Effector memory CD4-positive, alpha-beta T cell (primary cell): ENCODE measurements around the gene CREB5.

ENCODE experiments used
- DNase-seq, 3 donors: peaks; one replicate each; pipeline ENCODE4 v3.0.0-alpha.2; 2020
- H3K27ac ChIP-seq: 2 replicates; pipeline ENCODE4 v1.7.0; 2013; ENCODE audit warnings: mild to moderate bottlenecking, low read length, moderate library complexity; ENCODE audit not compliant: insufficient read depth, poor library complexity, severe bottlenecking
- H3K27me3 ChIP-seq: replicated peaks from 2 replicates; pipeline ENCODE4 v1.7.0; 2013; ENCODE audit warnings: mild to moderate bottlenecking, low read length; ENCODE audit not compliant: insufficient read depth, control insufficient read depth, poor library complexity, severe bottlenecking
- H3K36me3 ChIP-seq: 2 replicates; pipeline ENCODE4 v1.7.0; 2013; ENCODE audit warnings: mild to moderate bottlenecking, low read length, moderate library complexity; ENCODE audit not compliant: control insufficient read depth, insufficient read depth
- H3K4me1 ChIP-seq: 2 replicates; pipeline ENCODE4 v1.7.0; 2013; ENCODE audit warnings: low read length, mild to moderate bottlenecking; ENCODE audit not compliant: control insufficient read depth, insufficient read depth, poor library complexity, severe bottlenecking
- H3K4me3 ChIP-seq: 2 replicates; pipeline ENCODE4 v1.7.0; 2013; ENCODE audit warnings: low read length, low read depth, mild to moderate bottlenecking; ENCODE audit not compliant: insufficient read depth, poor library complexity, severe bottlenecking
- H3K9me3 ChIP-seq: 2 replicates; pipeline ENCODE4 v1.7.0; 2013; ENCODE audit warnings: mild to moderate bottlenecking, low read length, moderate library complexity; ENCODE audit not compliant: control insufficient read depth

Gene CREB5

DNA sequence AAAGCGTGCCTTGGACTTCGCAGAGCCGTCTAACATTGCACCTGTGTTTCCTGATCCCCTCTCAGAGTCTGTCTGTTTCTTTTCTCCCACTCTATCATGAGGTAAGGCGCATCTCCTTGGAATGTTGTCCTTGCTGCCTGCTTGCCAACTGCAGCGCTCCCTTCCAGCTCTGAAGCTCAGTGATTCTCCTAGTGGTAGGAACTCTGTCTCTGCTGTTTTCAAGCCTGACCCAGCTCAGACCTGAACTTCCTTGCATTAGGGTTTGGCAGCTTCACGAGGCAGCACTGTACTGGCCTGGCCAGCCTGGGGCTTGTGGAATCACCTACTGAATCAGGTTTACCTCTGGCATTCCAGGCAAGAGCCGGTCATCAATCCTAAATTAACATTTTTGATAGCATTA, 123.9 kb downstream of the CREB5 start:
- Histone ChIP-seq H3K4me1 (no peaks in the 10 kb centered on the region), H3K36me3 (no peaks in the 10 kb centered on the region), H3K4me3 (no peak overlapping the region), H3K9me3 (no peaks in the 10 kb centered on the region), H3K27ac (no peak overlapping the region), H3K27me3 (no peaks in the 10 kb centered on the region)
- no peak for DNase-seq

DNA sequence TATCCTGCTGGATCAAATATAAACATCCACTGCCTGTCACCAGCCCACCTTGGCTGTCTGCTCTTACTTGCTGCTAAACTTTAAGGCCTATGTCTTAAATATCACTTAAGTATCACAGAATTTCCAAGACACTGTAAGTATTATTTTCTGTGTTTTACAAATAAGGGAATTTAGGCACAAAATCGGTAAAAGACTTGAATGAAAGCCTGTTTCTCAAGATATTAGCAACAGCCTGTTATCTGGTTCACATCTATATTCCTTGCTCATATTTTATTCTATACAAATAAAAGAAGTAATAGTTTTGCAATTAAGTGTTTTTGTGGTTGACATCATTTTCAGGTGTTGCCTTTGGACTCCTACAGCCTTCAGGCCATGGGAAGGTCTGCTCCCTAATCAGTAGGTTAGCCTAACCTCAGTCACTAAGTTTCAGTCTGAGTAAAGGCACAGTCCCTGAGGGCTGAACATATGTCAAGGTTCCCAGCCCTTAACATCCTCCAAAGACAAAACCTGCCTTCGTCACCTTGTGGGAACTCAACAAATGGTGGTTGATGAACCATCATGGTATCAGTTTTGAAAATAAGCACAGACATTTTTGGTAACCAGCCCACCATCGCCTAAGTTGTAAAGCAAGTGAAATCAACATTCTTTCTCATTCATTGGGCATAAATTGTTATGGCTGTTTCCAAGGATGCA, 127.1 kb downstream of the CREB5 start:
- Histone ChIP-seq H3K27ac (no peak overlapping the region), H3K36me3 (no peaks in the 10 kb centered on the region), H3K4me1 (no peaks in the 10 kb centered on the region), H3K4me3 (no peak overlapping the region), H3K9me3 (no peaks in the 10 kb centered on the region), H3K27me3 (no peaks in the 10 kb centered on the region)
- no peak for DNase-seq

DNA sequence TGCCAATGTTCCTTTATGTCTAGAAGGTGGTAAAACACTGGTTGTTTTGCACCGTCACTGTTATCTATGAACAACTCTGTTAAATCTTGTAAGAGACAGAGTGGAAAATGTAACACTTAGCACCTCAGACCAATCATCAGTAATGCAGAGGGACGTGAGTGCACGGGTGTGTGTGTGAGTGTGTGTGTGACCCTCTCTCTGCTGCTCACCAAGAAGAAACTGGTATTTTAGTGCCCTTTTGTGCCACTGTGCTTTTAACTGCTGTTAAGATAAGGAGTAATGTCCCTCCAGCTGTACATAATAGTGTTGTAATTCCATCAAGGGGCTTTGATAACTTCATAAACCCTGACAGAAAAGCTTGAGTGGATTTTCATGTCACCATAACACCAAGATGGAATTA, 130.1 kb downstream of the CREB5 start:
- Histone ChIP-seq H3K4me1 (no peaks in the 10 kb centered on the region), H3K27me3 (no peaks in the 10 kb centered on the region), H3K4me3 (no peak overlapping the region), H3K27ac (no peak overlapping the region), H3K9me3 (no peaks in the 10 kb centered on the region), H3K36me3 (no peaks in the 10 kb centered on the region)
- no peak for DNase-seq

DNA sequence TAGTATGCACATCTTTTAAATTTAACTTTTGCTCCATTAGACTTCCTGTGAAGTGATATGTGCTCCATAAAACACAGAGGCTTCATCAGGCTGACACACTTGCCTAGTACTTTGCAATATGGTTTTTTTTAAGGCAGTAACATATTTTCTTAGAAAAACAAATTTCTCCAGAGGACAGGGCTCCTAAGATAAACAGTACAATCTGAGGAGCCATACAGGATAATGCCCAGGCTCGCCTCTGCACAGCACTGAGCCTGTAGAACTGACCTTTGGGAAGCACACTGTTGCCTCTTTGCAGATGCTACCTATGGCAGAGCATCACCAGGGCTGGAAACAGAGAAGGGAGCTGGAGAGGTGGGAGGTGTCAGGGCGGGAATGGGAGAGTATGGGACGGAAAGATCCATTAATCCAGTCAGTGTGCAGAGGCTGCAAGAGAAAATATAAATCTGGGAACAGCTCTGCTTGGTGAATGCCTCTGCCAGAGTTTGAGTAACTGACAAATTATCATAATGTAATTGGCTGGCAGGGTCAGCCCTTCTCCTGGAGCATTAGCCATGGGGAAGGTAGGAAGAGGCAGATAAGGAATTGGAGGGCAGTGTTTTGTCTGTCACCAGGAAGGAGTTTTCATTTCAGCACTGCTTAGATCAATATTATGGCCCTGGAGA, 132.3 kb downstream of the CREB5 start:
- H3K4me3 ChIP-seq, result no peak overlapping the region
- no peak overlapping the region for H3K27ac ChIP-seq
- H3K27me3 ChIP-seq, result no peaks in the 10 kb centered on the region
- no peaks in the 10 kb centered on the region for H3K36me3 ChIP-seq
- H3K9me3 ChIP-seq, result no peaks in the 10 kb centered on the region
- H3K4me1 ChIP-seq, result no peaks in the 10 kb centered on the region
- DNase-seq, result no peak

- no peaks in the 10 kb centered on the region for H3K36me3 ChIP-seq
- no peak overlapping the region for H3K27ac ChIP-seq
- DNase-seq, result no peak
- H3K9me3 ChIP-seq, result no peaks in the 10 kb centered on the region
- H3K4me3 ChIP-seq, result no peak overlapping the region
- no peaks in the 10 kb centered on the region for H3K27me3 ChIP-seq
- H3K4me1 ChIP-seq, result no peaks in the 10 kb centered on the region
Observed at GRCh38 chr7:28546067-28546466, 133.7 kb downstream of the CREB5 start.

GRCh38 chr7:28547115-28547514, 134.8 kb downstream of the CREB5 start:
- no peak for DNase-seq
- Histone ChIP-seq H3K27me3 (no peaks in the 10 kb centered on the region), H3K9me3 (no peaks in the 10 kb centered on the region)

DNA sequence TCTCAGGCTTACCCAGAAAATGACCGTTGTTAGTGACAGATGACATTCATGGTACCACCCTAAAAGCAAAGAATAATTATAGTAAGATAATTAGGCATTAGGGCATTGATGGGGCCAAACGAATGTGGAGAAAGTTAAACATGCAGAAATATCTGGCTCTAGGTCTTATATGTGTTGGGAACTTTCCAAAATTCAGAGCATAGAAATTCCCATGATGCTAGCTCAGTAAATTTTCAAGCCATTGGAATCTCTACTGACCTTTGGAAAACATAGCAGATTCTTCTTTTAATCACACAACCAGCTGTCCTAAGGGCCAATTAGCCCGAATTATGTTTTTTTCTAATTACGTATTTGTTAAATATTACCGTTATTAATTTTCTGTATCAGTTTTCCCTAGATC, 136.1 kb downstream of the CREB5 start:
- DNase-seq, result no peak
- no peaks in the 10 kb centered on the region for H3K27me3 ChIP-seq

More at GRCh38 chr7:28547115-28547514, 134.8 kb downstream of the CREB5 start:
- Histone ChIP-seq H3K36me3 (no peaks in the 10 kb centered on the region), H3K4me1 (no peaks in the 10 kb centered on the region), H3K27ac (no peak overlapping the region), H3K4me3 (no peak overlapping the region)

DNA sequence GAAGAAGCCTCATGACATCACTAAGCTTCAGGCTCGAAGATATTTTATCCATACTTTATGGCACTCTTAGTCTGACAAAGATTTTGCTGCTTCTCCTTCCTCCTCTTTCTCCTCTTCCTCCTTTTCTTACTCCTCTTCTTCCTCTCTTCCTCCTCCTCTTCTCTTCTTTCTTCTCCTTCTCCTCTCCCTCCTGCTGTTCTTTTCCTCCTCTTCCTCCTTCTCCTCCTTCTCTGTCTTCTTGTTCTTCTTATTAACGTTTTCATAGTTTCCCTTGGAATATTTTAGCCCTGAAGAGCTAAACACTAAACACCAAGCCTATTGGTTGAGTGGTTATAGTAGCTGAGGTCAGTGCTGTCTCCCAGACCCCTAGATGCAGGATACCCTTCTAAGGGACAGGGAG, 137.7 kb downstream of the CREB5 start:
- no peak for DNase-seq

More for the DNA sequence above, 136.1 kb downstream of the CREB5 start:
- Histone ChIP-seq H3K4me1 (no peaks in the 10 kb centered on the region), H3K9me3 (no peaks in the 10 kb centered on the region), H3K27ac (no peak overlapping the region), H3K36me3 (no peaks in the 10 kb centered on the region), H3K4me3 (no peak overlapping the region)

GRCh38 chr7:28550580-28551186, 138.4 kb downstream of the CREB5 start:
- no peaks in the 10 kb centered on the region for H3K4me1 ChIP-seq
- no peaks in the 10 kb centered on the region for H3K36me3 ChIP-seq
- no peaks in the 10 kb centered on the region for H3K27me3 ChIP-seq
- H3K4me3 ChIP-seq, result no peak overlapping the region
- DNase-seq, result no peak
- H3K9me3 ChIP-seq, result no peaks in the 10 kb centered on the region
- no peak overlapping the region for H3K27ac ChIP-seq

More for the DNA sequence above, 137.7 kb downstream of the CREB5 start:
- no peaks in the 10 kb centered on the region for H3K4me1 ChIP-seq
- no peak overlapping the region for H3K27ac ChIP-seq
- no peak overlapping the region for H3K4me3 ChIP-seq
- no peaks in the 10 kb centered on the region for H3K36me3 ChIP-seq
- no peaks in the 10 kb centered on the region for H3K27me3 ChIP-seq
- no peaks in the 10 kb centered on the region for H3K9me3 ChIP-seq

GRCh38 chr7:28551331-28551730, 139.0 kb downstream of the CREB5 start:
- Histone ChIP-seq H3K9me3 (no peaks in the 10 kb centered on the region), H3K27me3 (no peaks in the 10 kb centered on the region), H3K36me3 (no peaks in the 10 kb centered on the region), H3K4me1 (no peaks in the 10 kb centered on the region), H3K27ac (no peak overlapping the region), H3K4me3 (no peak overlapping the region)
- no peak for DNase-seq
